Suprapubic skin (tissue), 3 donors: Measurements from ENCODE around the gene SPTLC3.

Experiments used
- EP300 ChIP-seq: sonication (generic); formaldehyde crosslinking; IDR thresholded peaks from one replicate; pipeline ENCODE4 v1.6.1; 2017; ENCODE audit warnings: antibody characterized with exemption
- POLR2A ChIP-seq, 2 donors: fragments of 450-650 bp; IDR thresholded peaks; one replicate each; pipeline ENCODE4 v1.6.1; 2017; ENCODE audit warnings: antibody characterized with exemption in 2 of 2, mild to moderate bottlenecking in 2 of 2, moderate library complexity in 2 of 2
- TF ChIP-seq, protein P1 (sequence below), 2 donors: fragments of 200-600 bp in 1 of 2; fragments of 450-650 bp in 1 of 2; sonication (generic) in 1 of 2; IDR thresholded peaks; one replicate each; pipeline ENCODE4 v1.5.1; 2016 to 2019; ENCODE audit warnings: antibody characterized with exemption in 2 of 2, mild to moderate bottlenecking in 1 of 2, moderate library complexity in 1 of 2

DNA sequence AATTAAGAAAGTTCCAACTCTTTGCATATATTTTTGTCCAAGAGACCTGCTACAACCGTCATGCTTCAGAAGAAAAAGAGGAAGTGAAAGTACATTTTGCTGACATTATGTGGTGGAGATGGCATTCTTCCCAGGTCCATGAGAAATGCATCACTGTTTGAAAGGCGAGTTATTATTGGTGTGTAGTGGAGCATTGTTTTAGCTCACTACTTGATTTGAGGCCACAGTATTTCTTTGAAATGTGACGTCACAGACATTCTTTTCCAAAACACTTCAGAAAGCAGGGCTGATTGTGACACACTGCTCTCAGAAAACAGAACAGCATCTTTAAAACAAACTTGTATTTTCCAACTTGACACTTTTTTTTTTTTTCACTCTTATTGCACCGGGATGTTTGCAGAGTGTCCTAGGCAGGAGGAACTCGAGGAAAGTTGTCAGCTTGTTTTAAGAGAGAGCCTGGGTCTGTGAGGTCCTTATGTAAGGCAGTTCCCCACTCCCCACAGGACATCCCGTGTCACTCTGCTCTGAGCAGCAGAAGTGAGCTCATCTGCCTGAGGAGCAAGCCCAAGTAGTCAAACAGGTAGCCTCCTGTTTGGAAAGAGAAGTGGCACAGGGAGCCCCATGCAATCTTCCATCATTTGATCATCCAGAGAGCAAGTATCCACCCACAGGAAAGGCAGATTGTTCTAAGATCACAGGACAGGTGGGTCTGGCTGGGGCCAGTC, 1.1 kb downstream of the SPTLC3 start:
- TF ChIP-seq EP300: no peak
- TF ChIP-seq, protein P1, sequence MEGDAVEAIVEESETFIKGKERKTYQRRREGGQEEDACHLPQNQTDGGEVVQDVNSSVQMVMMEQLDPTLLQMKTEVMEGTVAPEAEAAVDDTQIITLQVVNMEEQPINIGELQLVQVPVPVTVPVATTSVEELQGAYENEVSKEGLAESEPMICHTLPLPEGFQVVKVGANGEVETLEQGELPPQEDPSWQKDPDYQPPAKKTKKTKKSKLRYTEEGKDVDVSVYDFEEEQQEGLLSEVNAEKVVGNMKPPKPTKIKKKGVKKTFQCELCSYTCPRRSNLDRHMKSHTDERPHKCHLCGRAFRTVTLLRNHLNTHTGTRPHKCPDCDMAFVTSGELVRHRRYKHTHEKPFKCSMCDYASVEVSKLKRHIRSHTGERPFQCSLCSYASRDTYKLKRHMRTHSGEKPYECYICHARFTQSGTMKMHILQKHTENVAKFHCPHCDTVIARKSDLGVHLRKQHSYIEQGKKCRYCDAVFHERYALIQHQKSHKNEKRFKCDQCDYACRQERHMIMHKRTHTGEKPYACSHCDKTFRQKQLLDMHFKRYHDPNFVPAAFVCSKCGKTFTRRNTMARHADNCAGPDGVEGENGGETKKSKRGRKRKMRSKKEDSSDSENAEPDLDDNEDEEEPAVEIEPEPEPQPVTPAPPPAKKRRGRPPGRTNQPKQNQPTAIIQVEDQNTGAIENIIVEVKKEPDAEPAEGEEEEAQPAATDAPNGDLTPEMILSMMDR (IDR thresholded peaks at IDR 0.05): no peak
- no peak for TF ChIP-seq POLR2A (IDR thresholded peaks at IDR 0.05)
